ENCODE data around the gene FAM3B.

Gene FAM3B

DNA sequence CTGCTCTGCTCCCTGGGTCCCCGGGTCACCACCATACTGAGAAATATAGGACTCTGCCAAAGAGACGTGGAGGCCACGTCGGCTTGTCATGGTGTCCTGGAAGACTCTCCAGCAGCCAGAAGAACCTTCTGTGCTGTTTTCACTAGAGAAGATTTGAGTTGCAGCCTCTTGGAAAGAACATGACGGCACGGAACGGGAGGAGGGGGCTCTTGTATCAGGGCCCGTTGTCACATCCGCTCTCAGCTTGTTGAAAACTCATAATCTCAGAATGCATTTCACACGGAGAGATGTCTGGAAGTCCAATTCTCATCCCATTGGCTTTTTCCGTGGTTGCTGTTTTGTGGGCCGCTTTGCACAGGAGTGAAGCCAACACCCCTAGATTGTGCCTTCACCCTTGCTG, 39.4 kb upstream of the FAM3B start:
- no peak overlapping the region for H3K4me3 ChIP-seq (replicated peaks; ENCODE audit: insufficient read depth, low read length)
- no peaks in the 10 kb centered on the region for H3K27me3 ChIP-seq (ENCODE audit: insufficient read depth, poor library complexity, severe bottlenecking)
- H3K27ac ChIP-seq (replicated peaks) = no peak overlapping the region
- DNase-seq (ENCODE audit: low read depth in 1 of 2, low spot score in 1 of 2) = no peak
- TF ChIP-seq SPI1 (IDR thresholded peaks at IDR 0.05; ENCODE audit: borderline replicate concordance, low read depth) = no peak
- TF ChIP-seq, protein P1, sequence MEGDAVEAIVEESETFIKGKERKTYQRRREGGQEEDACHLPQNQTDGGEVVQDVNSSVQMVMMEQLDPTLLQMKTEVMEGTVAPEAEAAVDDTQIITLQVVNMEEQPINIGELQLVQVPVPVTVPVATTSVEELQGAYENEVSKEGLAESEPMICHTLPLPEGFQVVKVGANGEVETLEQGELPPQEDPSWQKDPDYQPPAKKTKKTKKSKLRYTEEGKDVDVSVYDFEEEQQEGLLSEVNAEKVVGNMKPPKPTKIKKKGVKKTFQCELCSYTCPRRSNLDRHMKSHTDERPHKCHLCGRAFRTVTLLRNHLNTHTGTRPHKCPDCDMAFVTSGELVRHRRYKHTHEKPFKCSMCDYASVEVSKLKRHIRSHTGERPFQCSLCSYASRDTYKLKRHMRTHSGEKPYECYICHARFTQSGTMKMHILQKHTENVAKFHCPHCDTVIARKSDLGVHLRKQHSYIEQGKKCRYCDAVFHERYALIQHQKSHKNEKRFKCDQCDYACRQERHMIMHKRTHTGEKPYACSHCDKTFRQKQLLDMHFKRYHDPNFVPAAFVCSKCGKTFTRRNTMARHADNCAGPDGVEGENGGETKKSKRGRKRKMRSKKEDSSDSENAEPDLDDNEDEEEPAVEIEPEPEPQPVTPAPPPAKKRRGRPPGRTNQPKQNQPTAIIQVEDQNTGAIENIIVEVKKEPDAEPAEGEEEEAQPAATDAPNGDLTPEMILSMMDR (IDR thresholded peaks at IDR 0.05; ENCODE audit: insufficient read depth, low read length) = no peak

DNA sequence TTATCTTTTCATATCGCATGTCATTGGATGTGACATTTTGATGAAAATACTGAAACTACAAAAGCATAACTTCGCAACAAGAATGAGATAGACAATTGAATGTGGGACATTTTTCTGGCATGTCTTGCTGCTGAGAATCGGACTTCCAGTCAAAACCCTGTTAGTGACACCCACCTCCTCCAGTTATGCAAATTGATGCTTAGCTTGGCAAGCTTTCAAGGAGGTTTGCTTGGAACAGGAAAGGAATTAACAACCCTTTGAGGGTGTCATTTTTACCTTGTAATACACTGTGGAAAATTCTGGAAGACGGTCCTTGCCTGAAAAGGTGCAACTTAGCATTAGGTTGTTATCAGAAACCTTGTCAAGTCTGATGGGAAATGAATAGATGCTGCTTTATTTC, 38.8 kb upstream of the FAM3B start:
- Histone ChIP-seq H3K4me3 (replicated peaks; ENCODE audit: insufficient read depth, low read length) (no peak overlapping the region), H3K27me3 (ENCODE audit: insufficient read depth, poor library complexity, severe bottlenecking) (peaks cover 4% of the 10 kb centered on the region), H3K27ac (replicated peaks) (no peak overlapping the region)
- TF ChIP-seq, protein P2, sequence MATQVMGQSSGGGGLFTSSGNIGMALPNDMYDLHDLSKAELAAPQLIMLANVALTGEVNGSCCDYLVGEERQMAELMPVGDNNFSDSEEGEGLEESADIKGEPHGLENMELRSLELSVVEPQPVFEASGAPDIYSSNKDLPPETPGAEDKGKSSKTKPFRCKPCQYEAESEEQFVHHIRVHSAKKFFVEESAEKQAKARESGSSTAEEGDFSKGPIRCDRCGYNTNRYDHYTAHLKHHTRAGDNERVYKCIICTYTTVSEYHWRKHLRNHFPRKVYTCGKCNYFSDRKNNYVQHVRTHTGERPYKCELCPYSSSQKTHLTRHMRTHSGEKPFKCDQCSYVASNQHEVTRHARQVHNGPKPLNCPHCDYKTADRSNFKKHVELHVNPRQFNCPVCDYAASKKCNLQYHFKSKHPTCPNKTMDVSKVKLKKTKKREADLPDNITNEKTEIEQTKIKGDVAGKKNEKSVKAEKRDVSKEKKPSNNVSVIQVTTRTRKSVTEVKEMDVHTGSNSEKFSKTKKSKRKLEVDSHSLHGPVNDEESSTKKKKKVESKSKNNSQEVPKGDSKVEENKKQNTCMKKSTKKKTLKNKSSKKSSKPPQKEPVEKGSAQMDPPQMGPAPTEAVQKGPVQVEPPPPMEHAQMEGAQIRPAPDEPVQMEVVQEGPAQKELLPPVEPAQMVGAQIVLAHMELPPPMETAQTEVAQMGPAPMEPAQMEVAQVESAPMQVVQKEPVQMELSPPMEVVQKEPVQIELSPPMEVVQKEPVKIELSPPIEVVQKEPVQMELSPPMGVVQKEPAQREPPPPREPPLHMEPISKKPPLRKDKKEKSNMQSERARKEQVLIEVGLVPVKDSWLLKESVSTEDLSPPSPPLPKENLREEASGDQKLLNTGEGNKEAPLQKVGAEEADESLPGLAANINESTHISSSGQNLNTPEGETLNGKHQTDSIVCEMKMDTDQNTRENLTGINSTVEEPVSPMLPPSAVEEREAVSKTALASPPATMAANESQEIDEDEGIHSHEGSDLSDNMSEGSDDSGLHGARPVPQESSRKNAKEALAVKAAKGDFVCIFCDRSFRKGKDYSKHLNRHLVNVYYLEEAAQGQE (IDR thresholded peaks at IDR 0.05; ENCODE audit: insufficient replicate concordance, low read depth) = no peak
- TF ChIP-seq SPI1 (IDR thresholded peaks at IDR 0.05; ENCODE audit: borderline replicate concordance, low read depth) = no peak
- TF ChIP-seq, protein P1 (IDR thresholded peaks at IDR 0.05; ENCODE audit: insufficient read depth, low read length) = no peak
- TF ChIP-seq GABPA (IDR thresholded peaks at IDR 0.05; ENCODE audit: low read depth) = no peak
- no peak for TF ChIP-seq POLR2AphosphoS5 (IDR thresholded peaks at IDR 0.05; ENCODE audit: low read depth)
- no peak for DNase-seq (ENCODE audit: low read depth in 1 of 2, low spot score in 1 of 2)

DNA sequence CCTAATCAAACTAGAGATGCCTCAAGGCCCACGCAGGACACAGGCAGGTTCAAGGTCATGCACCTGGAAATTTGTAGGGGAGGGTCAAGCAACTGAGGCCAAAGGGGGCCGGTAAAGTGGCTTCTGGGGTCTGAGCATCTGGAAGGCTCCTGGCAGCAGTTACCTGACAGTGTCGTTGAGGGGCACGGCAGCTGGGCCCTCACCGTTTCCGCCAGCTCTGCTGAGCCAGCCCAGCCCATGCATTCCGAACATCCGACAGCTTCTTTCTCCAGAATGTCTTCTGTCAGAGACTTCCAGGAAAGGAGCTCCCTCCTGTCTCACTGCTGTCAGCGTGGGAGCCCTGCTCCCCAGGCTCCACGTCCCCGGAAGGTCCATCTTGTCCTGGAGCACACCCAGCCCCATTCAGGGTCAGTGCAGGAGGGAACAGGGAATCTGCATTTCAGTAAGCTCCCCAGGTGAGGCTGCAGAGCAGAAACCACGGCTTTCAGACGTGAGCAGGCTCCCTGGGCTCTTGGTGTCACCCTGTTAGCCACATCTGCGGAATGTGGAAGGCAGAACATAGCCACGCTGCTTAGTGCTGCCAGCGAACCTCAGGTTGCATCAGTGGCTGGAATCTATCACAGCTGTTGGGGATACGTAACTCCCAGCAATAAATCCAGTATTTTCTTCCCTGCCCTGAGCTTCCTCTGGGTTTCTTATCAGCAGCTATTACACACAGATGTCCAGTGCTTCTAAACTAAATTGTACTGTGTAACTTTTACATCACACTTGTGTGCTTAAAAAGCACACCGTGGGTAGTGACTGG, 36.3 kb upstream of the FAM3B start:
- H3K4me3 ChIP-seq (replicated peaks; ENCODE audit: insufficient read depth, low read length) = no peak overlapping the region
- TF ChIP-seq POLR2AphosphoS5 (IDR thresholded peaks at IDR 0.05; ENCODE audit: low read depth) = no peak
- TF ChIP-seq GABPA (IDR thresholded peaks at IDR 0.05; ENCODE audit: low read depth) = no peak
- TF ChIP-seq, protein P2 (IDR thresholded peaks at IDR 0.05; ENCODE audit: insufficient replicate concordance, low read depth) = no peak
- TF ChIP-seq, protein P1 (IDR thresholded peaks at IDR 0.05; ENCODE audit: insufficient read depth, low read length) = no peak
- TF ChIP-seq SPI1 (IDR thresholded peaks at IDR 0.05; ENCODE audit: borderline replicate concordance, low read depth) = no peak
- H3K27ac ChIP-seq (replicated peaks) = no peak overlapping the region
- H3K27me3 ChIP-seq (ENCODE audit: insufficient read depth, poor library complexity, severe bottlenecking) = peaks cover 6% of the 10 kb centered on the region
- no peak for DNase-seq (ENCODE audit: low read depth in 1 of 2, low spot score in 1 of 2)

DNA sequence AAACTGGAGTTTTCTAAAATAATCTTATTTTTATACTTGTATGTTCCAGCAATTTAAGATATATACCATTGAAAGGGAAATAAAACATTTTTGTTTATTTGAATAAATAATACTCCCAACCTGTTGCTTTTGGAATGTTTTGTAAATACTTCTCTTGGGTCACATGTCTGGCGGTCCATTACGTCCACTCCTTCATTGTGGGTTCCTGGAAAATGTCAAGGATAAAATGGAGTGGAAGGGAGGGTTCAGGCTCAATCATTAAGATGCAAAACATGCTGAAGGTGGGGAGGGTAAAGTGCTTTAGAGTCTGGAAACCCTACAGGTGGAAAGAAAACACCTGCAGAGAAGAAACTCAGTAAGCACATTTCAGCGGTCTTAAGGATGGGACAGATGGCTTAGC, 34.2 kb upstream of the FAM3B start:
- H3K27ac ChIP-seq (replicated peaks) = no peak overlapping the region

More for the DNA sequence above, 34.2 kb upstream of the FAM3B start:
- H3K4me3 ChIP-seq (replicated peaks; ENCODE audit: insufficient read depth, low read length) = no peak overlapping the region
- TF ChIP-seq, protein P1 (IDR thresholded peaks at IDR 0.05; ENCODE audit: insufficient read depth, low read length) = no peak
- TF ChIP-seq POLR2AphosphoS5 (IDR thresholded peaks at IDR 0.05; ENCODE audit: low read depth) (no peak), GABPA (IDR thresholded peaks at IDR 0.05; ENCODE audit: low read depth) (no peak), SPI1 (IDR thresholded peaks at IDR 0.05; ENCODE audit: borderline replicate concordance, low read depth) (no peak)
- TF ChIP-seq, protein P2 (IDR thresholded peaks at IDR 0.05; ENCODE audit: insufficient replicate concordance, low read depth) = no peak
- peaks cover 6% of the 10 kb centered on the region for H3K27me3 ChIP-seq (ENCODE audit: insufficient read depth, poor library complexity, severe bottlenecking)
- no peak for DNase-seq (ENCODE audit: low read depth in 1 of 2, low spot score in 1 of 2)
